WERI-Rb-1 (cell line): ENCODE measurements around the gene L3HYPDH.
"Not testable (repeated sequence)": the region's sequence is repeated elsewhere in the genome, so short reads cannot be mapped to it uniquely, and the experiment has no call there.

ENCODE experiments used
- DNase-seq: peaks from one replicate; pipeline ENCODE4 v3.0.0-alpha.2; 2020
- H3K27ac ChIP-seq: fragments of 250-450 bp; sonication (Bioruptor Pico); 2 replicates; pipeline ENCODE4 v1.5.1; 2020; ENCODE audit warnings: mild to moderate bottlenecking, moderate library complexity
- H3K27me3 ChIP-seq: fragments of 250-450 bp; sonication (Bioruptor Pico); 2 replicates; pipeline ENCODE4 v1.5.1; 2021; ENCODE audit warnings: mild to moderate bottlenecking, low read depth, moderate library complexity; ENCODE audit not compliant: insufficient read depth, severe bottlenecking
- H3K36me3 ChIP-seq: fragments of 250-450 bp; sonication (Bioruptor Pico); 2 replicates; pipeline ENCODE4 v1.5.1; 2020; ENCODE audit warnings: mild to moderate bottlenecking, moderate library complexity
- H3K4me3 ChIP-seq: 2 replicates; pipeline ENCODE4 v1.5.1; 2011; ENCODE audit warnings: low read depth, mild to moderate bottlenecking, control low read depth, low read length
- H3K9me3 ChIP-seq: fragments of 250-450 bp; sonication (Bioruptor Pico); 2 replicates; pipeline ENCODE4 v1.5.1; 2021; ENCODE audit warnings: mild to moderate bottlenecking, moderate library complexity; ENCODE audit not compliant: severe bottlenecking
- TF ChIP-seq, protein P1 (sequence below): IDR thresholded peaks from 2 replicates; pipeline ENCODE4 v1.5.1; 2011; ENCODE audit warnings: low read depth, mild to moderate bottlenecking, control low read depth, inconsistent platforms, low read length

The L3HYPDH gene

DNA sequence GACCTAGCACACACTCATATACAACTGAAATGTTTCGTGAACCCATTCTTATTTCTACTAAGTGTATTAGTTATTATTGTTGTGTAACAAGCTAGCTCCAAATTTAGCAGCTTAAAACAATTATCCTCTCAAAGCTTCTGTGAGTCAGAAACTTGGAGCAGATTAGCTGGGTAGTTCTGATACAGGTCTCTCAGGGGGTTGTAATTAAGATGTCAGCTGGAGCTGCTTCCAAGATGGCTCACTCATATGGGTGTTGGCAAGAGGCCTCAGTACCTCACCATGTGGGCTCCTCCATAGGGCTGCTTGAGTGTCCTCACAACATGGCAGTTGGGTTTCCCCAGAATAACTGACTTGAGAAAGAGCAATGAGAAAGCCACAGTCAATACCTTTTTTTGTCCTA is 28.8 kb downstream of the L3HYPDH start:
- no peak for DNase-seq
- Histone ChIP-seq H3K36me3 (peaks cover 7% of the 10 kb centered on the region), H3K27me3 (no peaks in the 10 kb centered on the region), H3K27ac (no peak overlapping the region), H3K9me3 (no peaks in the 10 kb centered on the region), H3K4me3 (no peak overlapping the region)
- TF ChIP-seq, protein P1, sequence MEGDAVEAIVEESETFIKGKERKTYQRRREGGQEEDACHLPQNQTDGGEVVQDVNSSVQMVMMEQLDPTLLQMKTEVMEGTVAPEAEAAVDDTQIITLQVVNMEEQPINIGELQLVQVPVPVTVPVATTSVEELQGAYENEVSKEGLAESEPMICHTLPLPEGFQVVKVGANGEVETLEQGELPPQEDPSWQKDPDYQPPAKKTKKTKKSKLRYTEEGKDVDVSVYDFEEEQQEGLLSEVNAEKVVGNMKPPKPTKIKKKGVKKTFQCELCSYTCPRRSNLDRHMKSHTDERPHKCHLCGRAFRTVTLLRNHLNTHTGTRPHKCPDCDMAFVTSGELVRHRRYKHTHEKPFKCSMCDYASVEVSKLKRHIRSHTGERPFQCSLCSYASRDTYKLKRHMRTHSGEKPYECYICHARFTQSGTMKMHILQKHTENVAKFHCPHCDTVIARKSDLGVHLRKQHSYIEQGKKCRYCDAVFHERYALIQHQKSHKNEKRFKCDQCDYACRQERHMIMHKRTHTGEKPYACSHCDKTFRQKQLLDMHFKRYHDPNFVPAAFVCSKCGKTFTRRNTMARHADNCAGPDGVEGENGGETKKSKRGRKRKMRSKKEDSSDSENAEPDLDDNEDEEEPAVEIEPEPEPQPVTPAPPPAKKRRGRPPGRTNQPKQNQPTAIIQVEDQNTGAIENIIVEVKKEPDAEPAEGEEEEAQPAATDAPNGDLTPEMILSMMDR, result no peak

DNA sequence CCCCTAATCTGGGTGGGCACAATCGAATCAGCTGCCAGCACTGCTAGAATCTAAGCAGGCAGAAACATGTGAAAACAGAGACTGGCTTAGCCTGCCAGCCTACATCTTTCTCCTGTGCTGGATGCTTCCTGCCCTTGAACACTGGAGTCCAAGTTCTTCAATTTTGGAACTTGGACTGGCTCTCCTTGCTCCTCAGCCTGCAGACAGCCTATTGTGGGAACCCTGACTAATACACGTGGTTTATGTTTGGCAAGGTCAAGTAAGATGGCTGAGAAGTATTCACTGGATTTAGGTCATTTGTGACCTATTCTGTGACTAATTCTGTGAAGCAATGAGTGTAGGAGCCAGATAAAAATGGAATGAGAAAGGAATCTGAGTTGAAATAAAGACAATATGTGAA is 30.1 kb downstream of the L3HYPDH start:
- TF ChIP-seq, protein P1, result no peak
- DNase-seq, result no peak

DNA sequence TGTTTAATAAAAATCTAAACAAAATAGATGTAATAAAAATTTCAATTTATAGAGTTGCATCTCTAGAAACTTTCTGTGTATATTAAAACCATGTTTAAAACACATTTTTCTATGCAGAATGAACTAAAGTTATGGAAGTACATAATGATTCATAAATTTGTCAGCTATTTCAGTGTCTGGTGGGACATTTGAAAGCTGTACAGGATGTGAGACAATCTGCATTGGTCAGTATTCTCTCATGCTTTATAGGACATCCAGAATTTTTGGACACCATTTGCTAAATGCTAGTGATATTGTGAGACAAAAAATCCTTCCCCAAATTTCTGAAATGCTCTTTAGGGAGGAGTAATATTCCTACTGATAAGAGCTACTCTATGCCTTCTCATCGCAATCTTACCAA is 32.4 kb downstream of the L3HYPDH start:
- H3K27me3 ChIP-seq, result no peaks in the 10 kb centered on the region
- TF ChIP-seq, protein P1, result no peak
- peaks cover 3% of the 10 kb centered on the region for H3K36me3 ChIP-seq
- H3K9me3 ChIP-seq, result no peaks in the 10 kb centered on the region
- no peak for DNase-seq
- no peak overlapping the region for H3K27ac ChIP-seq
- H3K4me3 ChIP-seq, result no peak overlapping the region

More for the DNA sequence above, 30.1 kb downstream of the L3HYPDH start:
- Histone ChIP-seq H3K36me3 (peaks cover 3% of the 10 kb centered on the region), H3K27ac (no peak overlapping the region), H3K4me3 (no peak overlapping the region), H3K9me3 (no peaks in the 10 kb centered on the region), H3K27me3 (no peaks in the 10 kb centered on the region)

DNA sequence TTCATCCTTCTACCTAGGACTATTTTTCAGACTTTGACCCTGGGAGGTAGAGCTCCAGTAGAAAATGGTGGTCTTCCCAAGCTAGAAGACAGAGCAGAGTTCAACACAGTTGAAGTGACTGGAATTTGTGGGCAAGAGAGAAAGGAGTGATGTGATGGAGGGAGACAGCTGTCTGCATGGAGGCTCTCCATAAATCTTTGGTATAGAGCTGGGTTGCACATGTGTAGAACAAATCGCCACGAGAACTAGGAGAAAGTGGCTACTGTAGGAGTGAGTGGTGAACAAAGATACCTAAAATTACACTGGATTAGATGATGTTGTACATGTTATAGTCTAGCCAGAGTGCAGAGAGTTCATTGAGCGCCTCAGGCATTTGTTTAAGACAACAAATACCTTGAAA is 33.5 kb downstream of the L3HYPDH start:
- Histone ChIP-seq H3K4me3 (no peak overlapping the region), H3K27me3 (no peaks in the 10 kb centered on the region), H3K36me3 (peaks cover 3% of the 10 kb centered on the region), H3K27ac (no peak overlapping the region), H3K9me3 (no peaks in the 10 kb centered on the region)
- TF ChIP-seq, protein P1, result no peak
- no peak for DNase-seq

DNA sequence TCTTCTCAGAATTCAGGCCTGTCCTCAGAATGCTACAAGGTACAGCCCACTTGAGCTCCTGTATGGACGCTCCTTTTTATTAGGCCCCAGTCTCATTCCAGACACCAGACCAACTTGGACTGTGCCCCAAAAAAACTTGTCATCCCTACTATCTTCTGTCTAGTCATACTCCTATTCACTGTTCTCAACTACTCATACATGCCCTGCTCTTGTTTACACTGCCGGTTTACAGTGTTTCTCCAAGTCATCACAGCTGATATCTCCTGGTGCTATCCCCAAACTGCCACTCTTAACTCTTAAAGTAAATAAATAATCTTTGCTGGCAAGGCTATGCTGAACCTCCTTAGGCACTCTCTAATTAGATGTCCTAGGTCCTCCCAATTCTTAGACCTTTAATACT is 35.5 kb downstream of the L3HYPDH start:
- H3K4me3 ChIP-seq, H3K9me3 ChIP-seq, DNase-seq, H3K27ac ChIP-seq, H3K36me3 ChIP-seq, H3K27me3 ChIP-seq: not testable (repeated sequence)

DNA sequence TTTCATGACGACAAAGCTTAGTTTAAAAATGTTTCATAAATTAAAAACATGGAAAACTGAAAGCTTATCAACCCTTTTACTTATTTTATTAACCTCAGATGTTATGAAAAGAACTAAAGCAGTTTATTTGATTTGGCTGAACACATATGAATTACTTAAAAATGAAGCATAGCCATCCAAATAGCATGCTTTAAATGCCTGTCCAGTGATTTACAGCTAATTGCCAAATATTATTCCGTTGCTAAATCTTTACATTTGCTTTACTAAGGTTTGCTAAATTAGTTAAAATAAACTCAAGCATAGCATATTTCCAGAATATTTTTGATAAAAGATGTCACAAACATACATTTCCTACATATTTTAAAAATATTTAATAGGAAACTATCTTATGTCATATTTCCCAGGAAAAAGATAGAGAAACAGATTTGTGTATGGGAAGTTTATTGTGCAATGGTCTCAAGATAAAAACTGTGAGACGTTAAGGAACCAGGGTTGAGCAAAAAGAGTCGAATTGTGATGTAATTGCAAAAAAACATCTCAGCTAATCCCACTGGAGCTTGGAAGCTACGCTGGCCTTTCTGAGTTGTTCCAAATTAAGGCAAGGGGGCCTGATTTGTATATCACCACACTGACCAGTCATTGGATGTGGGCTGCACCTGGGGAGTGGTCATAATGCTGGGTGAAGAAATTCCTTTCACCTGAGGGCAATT is 44.8 kb downstream of the L3HYPDH start:
- no peak overlapping the region for H3K27ac ChIP-seq
- H3K27me3 ChIP-seq, result no peaks in the 10 kb centered on the region
- H3K4me3 ChIP-seq, result no peak overlapping the region
- TF ChIP-seq, protein P1, result no peak
- no peaks in the 10 kb centered on the region for H3K9me3 ChIP-seq
- no peak for DNase-seq
- H3K36me3 ChIP-seq, result no peaks in the 10 kb centered on the region
